IMR-90 (cell line): Measurements from ENCODE around the gene DRC7. TPM values are rescaled to one million over a fixed set of nuclear protein-coding genes. Genes with fewer than 3 reads are reported as not detected.
"Not testable (repeated sequence)": the region's sequence is repeated elsewhere in the genome, so short reads cannot be mapped to it uniquely, and the experiment has no call there.

ENCODE experiments used
- ATAC-seq: fragments of 200-7000 bp; cut with Tn5 transposase; 2 replicates; pipeline ENCODE4 v1.9.1; 2020; ENCODE audit warnings: low read depth, mild to moderate bottlenecking, moderate library complexity
- BruUV-seq: library from RNA; stranded (reverse); fragments of 400-500 nt; replicated peaks from 2 replicates; lab custom pipeline; 2021; lab: Mats Ljungman, UMichigan
- CTCF ChIA-PET: fragments of 300-600 bp; formaldehyde crosslinking; extraction: SDS; loops from one replicate; lab custom pipeline; 2021; ENCODE audit warnings: antibody characterized with exemption; lab: Yijun Ruan, JAX
- POLR2A ChIA-PET: fragments of 300-600 bp; sonication (Branson Sonifier 250); formaldehyde crosslinking; loops from one replicate; lab custom pipeline; 2022; ENCODE audit warnings: antibody characterized with exemption; ENCODE audit not compliant: unreplicated experiment; lab: Charles Lee
- DNase-seq: peaks from one replicate; pipeline ENCODE4 v3.0.0; 2013
- H2AFZ ChIP-seq: replicated peaks from 2 replicates; pipeline ENCODE3; 2013; ENCODE audit warnings: low read length, mild to moderate bottlenecking; ENCODE audit not compliant: poor library complexity
- H2AK5ac ChIP-seq: 2 replicates; pipeline ENCODE4 v1.6.1; 2013; ENCODE audit warnings: low read depth, low read length, inconsistent platforms
- H2AK9ac ChIP-seq: replicated peaks from 2 replicates; pipeline ENCODE3; 2013; ENCODE audit warnings: mild to moderate bottlenecking, low read depth, low read length, moderate library complexity; ENCODE audit not compliant: poor library complexity
- H2BK120ac ChIP-seq: 2 replicates; pipeline ENCODE4 v1.6.1; 2013; ENCODE audit warnings: low read depth, low read length, inconsistent platforms
- H2BK15ac ChIP-seq: 3 replicates; pipeline ENCODE4 v1.6.1; 2013; ENCODE audit warnings: low read depth, low read length, inconsistent platforms
- H2BK20ac ChIP-seq: 2 replicates; pipeline ENCODE4 v1.6.1; 2013; ENCODE audit warnings: low read depth, mild to moderate bottlenecking, inconsistent platforms, low read length, moderate library complexity
- H2BK5ac ChIP-seq: 2 replicates; pipeline ENCODE4 v1.6.1; 2013; ENCODE audit warnings: mild to moderate bottlenecking, low read depth, low read length, inconsistent platforms; ENCODE audit not compliant: poor library complexity, severe bottlenecking
- H3K14ac ChIP-seq: replicated peaks from 2 replicates; pipeline ENCODE4 v1.6.1; 2013; ENCODE audit warnings: low read depth, low read length, inconsistent platforms
- H3K18ac ChIP-seq: 2 replicates; pipeline ENCODE4 v1.6.1; 2013; ENCODE audit warnings: low read depth, low read length, control low read depth
- H3K23ac ChIP-seq: 2 replicates; pipeline ENCODE4 v1.6.1; 2013; ENCODE audit warnings: low read depth, low read length, inconsistent platforms
- H3K27ac ChIP-seq: 2 replicates; pipeline ENCODE4 v1.5.1; 2013; ENCODE audit warnings: mild to moderate bottlenecking, control low read depth, low read length; ENCODE audit not compliant: insufficient read depth
- H3K27me3 ChIP-seq: 2 replicates; pipeline ENCODE4 v1.6.1; 2013; ENCODE audit warnings: low read length; ENCODE audit not compliant: control insufficient read depth, insufficient read depth
- H3K36me3 ChIP-seq: 2 replicates; pipeline ENCODE4 v1.6.1; 2013; ENCODE audit warnings: low read length, mixed read lengths; ENCODE audit not compliant: control insufficient read depth, insufficient read depth
- H3K4ac ChIP-seq: 2 replicates; pipeline ENCODE4 v1.6.1; 2013; ENCODE audit warnings: low read depth, low read length, inconsistent platforms
- H3K4me1 ChIP-seq: 2 replicates; pipeline ENCODE4 v1.6.1; 2013; ENCODE audit warnings: low read length, mixed read lengths; ENCODE audit not compliant: control insufficient read depth, insufficient read depth
- H3K4me2 ChIP-seq: 2 replicates; pipeline ENCODE4 v1.6.1; 2013; ENCODE audit warnings: low read depth, mild to moderate bottlenecking, control low read depth, low read length, moderate library complexity
- H3K4me3 ChIP-seq: 2 replicates; pipeline ENCODE4 v1.5.1; 2013; ENCODE audit warnings: low read depth, mild to moderate bottlenecking, control low read depth, low read length, moderate library complexity; ENCODE audit not compliant: insufficient read depth
- H3K56ac ChIP-seq: 2 replicates; pipeline ENCODE4 v1.6.1; 2013; ENCODE audit warnings: low read length, inconsistent platforms; ENCODE audit not compliant: insufficient read depth; ENCODE audit errors: extremely low read depth
- H3K79me1 ChIP-seq, 2 experiments: 2 replicates each; pipeline ENCODE4 v1.6.1; 2013; ENCODE audit warnings: low read length in 2 of 2, inconsistent platforms in 1 of 2, low read depth in 1 of 2
- H3K9ac ChIP-seq: 2 replicates; pipeline ENCODE4 v1.6.1; 2013; ENCODE audit warnings: low read depth, low read length, control low read depth
- H3K9me1 ChIP-seq: 2 replicates; pipeline ENCODE4 v1.6.1; 2013; ENCODE audit warnings: low read length, inconsistent platforms; ENCODE audit not compliant: insufficient read depth
- H3K9me3 ChIP-seq: 2 replicates; pipeline ENCODE4 v1.6.1; 2013; ENCODE audit warnings: low read length; ENCODE audit not compliant: control insufficient read depth, insufficient read depth
- H4K20me1 ChIP-seq: 2 replicates; pipeline ENCODE4 v1.6.1; 2013; ENCODE audit warnings: low read length, inconsistent platforms; ENCODE audit not compliant: insufficient read depth
- H4K5ac ChIP-seq: 2 replicates; pipeline ENCODE4 v1.6.1; 2013; ENCODE audit warnings: mild to moderate bottlenecking, low read depth, low read length, control low read depth
- H4K8ac ChIP-seq, 2 experiments: 2 replicates each; pipeline ENCODE4 v1.6.1; 2013; ENCODE audit warnings: low read depth in 2 of 2, low read length in 2 of 2, control low read depth in 1 of 2, inconsistent platforms in 1 of 2
- H4K91ac ChIP-seq: 2 replicates; pipeline ENCODE4 v1.6.1; 2013; ENCODE audit warnings: low read depth, low read length, inconsistent platforms; ENCODE audit not compliant: insufficient read depth
- BHLHE40 ChIP-seq: fragments of 150-350 bp; IDR thresholded peaks from 2 replicates; pipeline ENCODE4 v1.6.1; 2016; ENCODE audit warnings: mild to moderate bottlenecking, low read depth, low read length
- RAD21 ChIP-seq: IDR thresholded peaks from 2 replicates; pipeline ENCODE4 v1.6.1; 2012; ENCODE audit warnings: low read length, improper control_type of control experiment
- WGBS, 2 experiments: methylation state at CpG; one replicate each; pipeline versions ENCODE4 v1.1.5 to v1.1.7; 2013; ENCODE audit warnings: missing lambda C conversion rate in 2 of 2; ENCODE audit not compliant: insufficient read length in 1 of 2; ENCODE audit errors: extremely low coverage in 2 of 2; 5-methylcytosine and 5-hydroxymethylcytosine counted together
- dilution Hi-C: fragments of 300-500 bp; cut with HindIII; formaldehyde crosslinking; loops from one replicate; pipeline ENCODE4 v1.14.3; 2018; ENCODE audit warnings: low sequenced_read_pairs; ENCODE audit not compliant: unreplicated experiment
- in situ Hi-C: fragments of 300-500 bp; cut with MboI; formaldehyde crosslinking; loops from 3 replicates; pipeline ENCODE4 v1.14.3; 2019; ENCODE audit warnings: low sequenced_read_pairs, inconsistent platforms, mixed read lengths
- intact Hi-C: fragments of 100-400 bp; cut with micrococcal nuclease; formaldehyde crosslinking; loops from 2 replicates; pipeline ENCODE4 v1.10.0; 2022
- polyA plus RNA-seq, 3 experiments: library from polyadenylated mRNA; depleted of rRNA; stranded (reverse); fragments of >200 nt; gene quantifications; 2 replicates each; pipeline ENCODE4 v1.2.3, GENCODE V29; 2012; ENCODE audit warnings: low replicate concordance in 1 of 3
- total RNA-seq: library from RNA; depleted of rRNA; stranded (reverse); fragments of >200 nt; gene quantifications from 2 replicates; pipeline ENCODE4 v1.2.3, GENCODE V29; 2012

Gene DRC7
- total and polyA plus RNA-seq, 2 of the 4 experiments (the other 2 are of a cell fraction) = not detected

DNA sequence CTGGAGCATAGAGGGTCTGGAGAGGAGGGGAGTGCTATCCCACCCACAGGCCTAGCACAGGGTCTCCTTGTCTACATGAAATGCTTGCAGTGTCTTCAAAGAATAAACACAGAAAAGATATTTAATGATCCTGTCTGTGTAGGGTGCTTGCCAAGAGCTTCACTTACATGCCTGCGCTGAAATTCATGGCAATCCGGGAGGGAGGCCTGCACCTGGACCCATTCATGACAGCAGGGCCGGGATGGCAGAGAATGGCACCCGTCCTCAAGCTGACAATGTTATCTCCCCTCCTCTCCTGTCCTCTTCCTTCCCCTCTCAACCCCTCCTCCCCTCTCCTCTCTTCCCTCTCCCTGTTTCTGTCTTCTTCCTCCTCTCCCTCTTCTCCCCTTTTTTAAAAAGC, 24.4 kb upstream of the DRC7 start:
- no peak overlapping the region for H2AFZ ChIP-seq
- no peak overlapping the region for H3K9ac ChIP-seq
- dilution Hi-C loops (no loop called here), in situ Hi-C loops (no loop called here), intact Hi-C loops (no loop called here)
- no peak overlapping the region for H2BK5ac ChIP-seq
- no peaks in the 10 kb centered on the region; the same call in 1 of the 2 replicates for H3K9me1 ChIP-seq
- no peak overlapping the region for H2AK9ac ChIP-seq
- H3K4me1 ChIP-seq = no peaks in the 10 kb centered on the region
- H3K36me3 ChIP-seq = no peaks in the 10 kb centered on the region
- H3K23ac ChIP-seq = no peak overlapping the region
- ChIA-PET CTCF (no interaction called here), POLR2A (no interaction called here)
- no peak overlapping the region for H3K18ac ChIP-seq
- H3K14ac ChIP-seq = no peak overlapping the region
- no peaks in the 10 kb centered on the region; the same call in 1 of the 2 replicates for H4K20me1 ChIP-seq
- no peak overlapping the region for H3K27ac ChIP-seq
- no peak for ATAC-seq
- H3K56ac ChIP-seq = no peak overlapping the region
- H3K79me1 ChIP-seq = no peaks in the 10 kb centered on the region
- no peak overlapping the region for H4K8ac ChIP-seq
- no peak overlapping the region for H2AK5ac ChIP-seq
- no peak overlapping the region for H3K4ac ChIP-seq
- H3K27me3 ChIP-seq = peaks cover 47% of the 10 kb centered on the region
- H4K91ac ChIP-seq = no peak overlapping the region
- no peak overlapping the region for H2BK15ac ChIP-seq
- TF ChIP-seq BHLHE40 = no peak
- no peak for TF ChIP-seq RAD21
- WGBS, 2 experiments = no CpG with 5 or more reads among the region's 4 CpGs
- no peak overlapping the region for H4K5ac ChIP-seq
- no peak overlapping the region for H2BK120ac ChIP-seq
- no TSS peak for BruUV-seq
- no peak for DNase-seq
- no peak overlapping the region for H2BK20ac ChIP-seq
- H3K9me3 ChIP-seq = no peaks in the 10 kb centered on the region
- no peak overlapping the region for H3K4me3 ChIP-seq
- H3K4me2 ChIP-seq = no peak overlapping the region

DNA sequence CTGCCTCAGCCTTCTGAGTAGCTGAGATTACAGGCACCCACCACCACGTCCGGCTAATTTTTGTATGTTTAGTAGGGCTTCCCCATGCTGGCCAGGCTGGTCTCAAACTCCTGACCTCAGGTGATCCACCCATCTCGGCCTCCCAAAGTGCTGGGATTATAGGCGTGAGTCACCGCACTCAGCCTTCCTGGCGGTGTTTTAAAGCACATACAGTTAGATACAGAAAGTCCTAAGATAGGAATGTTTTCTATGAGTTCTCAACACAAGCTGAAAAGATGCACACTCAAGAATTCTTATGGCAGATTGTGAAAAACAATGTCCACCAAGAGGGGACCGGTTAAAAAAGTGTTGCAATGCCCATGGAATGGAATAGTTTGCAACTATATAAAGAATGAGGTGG, 23.2 kb upstream of the DRC7 start:
- in situ Hi-C loops = not testable (repeated sequence)
- CTCF ChIA-PET = interaction anchor here (0.7 to 0.8 kb wide), 2 partner anchors 18 to 179 kb away, joined by 3 to 5 read pairs; no protein-coding TSS in a partner anchor
- no CpG with 5 or more reads among the region's 7 CpGs for WGBS, 2 experiments

More for the DNA sequence above, 23.2 kb upstream of the DRC7 start:
- H3K9ac ChIP-seq, H2AFZ ChIP-seq, H3K9me1 ChIP-seq, H3K9me3 ChIP-seq, H2AK5ac ChIP-seq, H4K20me1 ChIP-seq, H3K36me3 ChIP-seq, BruUV-seq, DNase-seq, ATAC-seq, H2BK5ac ChIP-seq, H3K4me2 ChIP-seq, H4K8ac ChIP-seq, H2BK20ac ChIP-seq, H2AK9ac ChIP-seq, H3K4me3 ChIP-seq, H3K4me1 ChIP-seq, POLR2A ChIA-PET, H3K4ac ChIP-seq, H3K14ac ChIP-seq, H3K27ac ChIP-seq, H2BK120ac ChIP-seq, dilution Hi-C loops, H4K5ac ChIP-seq, H3K79me1 ChIP-seq, intact Hi-C loops, H3K56ac ChIP-seq, H3K23ac ChIP-seq, H3K18ac ChIP-seq, H2BK15ac ChIP-seq, H4K91ac ChIP-seq: not testable (repeated sequence)
- peaks cover 56% of the 10 kb centered on the region for H3K27me3 ChIP-seq
